ENCODE results near the gene MAP4K4. TPM values are rescaled to one million over a fixed set of nuclear protein-coding genes. Genes with fewer than 3 reads are reported as not detected.
A peak's percentile ranks its signal among the peaks of the same experiment; 100 is the strongest.

The MAP4K4 gene
- total and polyA plus RNA-seq, 2 of the 13 experiments (the other 11 are each of a cell fraction or from before 2014, with no cell fraction given): 105 to 264 TPM

- peak; percentile 91 for TF ChIP-seq POGZ (CRISPR knock-in tag; IDR thresholded peaks at IDR 0.05)
- TF ChIP-seq EZH2 (conservative IDR thresholded peaks at IDR 0.05; ENCODE audit: low read depth, low read length): no peak
- no peak for TF ChIP-seq FOSL1 (CRISPR knock-in tag; IDR thresholded peaks at IDR 0.05; ENCODE audit: borderline replicate concordance)
- no peak for TF ChIP-seq HOXA9 (CRISPR knock-in tag; IDR thresholded peaks at IDR 0.05; ENCODE audit: borderline replicate concordance)
- TF ChIP-seq ZZZ3 (CRISPR knock-in tag; IDR thresholded peaks at IDR 0.05; ENCODE audit: borderline replicate concordance): no peak
- peak; percentile 88 for TF ChIP-seq ISL2 (CRISPR knock-in tag; IDR thresholded peaks at IDR 0.05)
- no peak for TF ChIP-seq ZNF558 (CRISPR knock-in tag; IDR thresholded peaks at IDR 0.05; ENCODE audit: borderline replicate concordance)
- no peak for TF ChIP-seq ARID2 (CRISPR knock-in tag; IDR thresholded peaks at IDR 0.05; ENCODE audit: borderline replicate concordance)
- no peak for TF ChIP-seq TEF (CRISPR knock-in tag; IDR thresholded peaks at IDR 0.05)
- TF ChIP-seq ZNF232 (CRISPR knock-in tag; IDR thresholded peaks at IDR 0.05; ENCODE audit: borderline replicate concordance): no peak
- TF ChIP-seq TFDP2 (CRISPR knock-in tag; IDR thresholded peaks at IDR 0.05): no peak
- no peak for TF ChIP-seq KLF6 (CRISPR knock-in tag; IDR thresholded peaks at IDR 0.05)
- no peak for TF ChIP-seq SATB2 (CRISPR knock-in tag; IDR thresholded peaks at IDR 0.05)
- no peak for TF ChIP-seq NFE2L2 (IDR thresholded peaks at IDR 0.05; ENCODE audit: low read length)
- no peak for TF ChIP-seq ZNF552 (CRISPR knock-in tag; IDR thresholded peaks at IDR 0.05; ENCODE audit: borderline replicate concordance)
- no peak for TF ChIP-seq TRAFD1 (CRISPR knock-in tag; IDR thresholded peaks at IDR 0.05; ENCODE audit: borderline replicate concordance)
- TF ChIP-seq NR2F2 (IDR thresholded peaks at IDR 0.05; ENCODE audit: borderline replicate concordance, low read depth): peak; percentile 82
- TF ChIP-seq CREBL2 (CRISPR knock-in tag; IDR thresholded peaks at IDR 0.05; ENCODE audit: borderline replicate concordance): no peak
- TF ChIP-seq GLMP (CRISPR knock-in tag; IDR thresholded peaks at IDR 0.05; ENCODE audit: borderline replicate concordance): no peak
- no peak for TF ChIP-seq MYC (CRISPR knock-in tag; IDR thresholded peaks at IDR 0.05; ENCODE audit: borderline replicate concordance)
- TF ChIP-seq ZNF530 (CRISPR knock-in tag; IDR thresholded peaks at IDR 0.05; ENCODE audit: low read depth): no peak
- no peak for TF ChIP-seq ZNF451 (CRISPR knock-in tag; IDR thresholded peaks at IDR 0.05)
- TF ChIP-seq ZNF501 (CRISPR knock-in tag; IDR thresholded peaks at IDR 0.05): peak; percentile 50; the same call in 1 of the 2 replicates
- peak; percentile 65; the same call in 1 of the 2 replicates for TF ChIP-seq SIX4 (CRISPR knock-in tag; IDR thresholded peaks at IDR 0.05)
- TF ChIP-seq MED8 (CRISPR knock-in tag; IDR thresholded peaks at IDR 0.05; ENCODE audit: insufficient replicate concordance): no peak
- no peak for TF ChIP-seq ZNF775 (CRISPR knock-in tag; IDR thresholded peaks at IDR 0.05; ENCODE audit: borderline replicate concordance)
Observed at GRCh38 chr2:101731221-101732054, 33.9 kb downstream of the MAP4K4 start (continued).
